GM21825 (cell line): Measurements from ENCODE around the gene HOMER2.
"Not testable (repeated sequence)": the region's sequence is repeated elsewhere in the genome, so short reads cannot be mapped to it uniquely, and the experiment has no call there.

Experiments
- ATAC-seq: cut with Tn5 transposase; IDR thresholded peaks from one replicate; pipeline ENCODE4 v1.9.1; 2021; ENCODE audit warnings: mild to moderate bottlenecking, moderate library complexity; ENCODE audit not compliant: unreplicated experiment

The HOMER2 gene

GRCh38 chr15:82966671-82967071 is 14.2 kb upstream of the HOMER2 start:
- peak; percentile 84 for ATAC-seq

DNA sequence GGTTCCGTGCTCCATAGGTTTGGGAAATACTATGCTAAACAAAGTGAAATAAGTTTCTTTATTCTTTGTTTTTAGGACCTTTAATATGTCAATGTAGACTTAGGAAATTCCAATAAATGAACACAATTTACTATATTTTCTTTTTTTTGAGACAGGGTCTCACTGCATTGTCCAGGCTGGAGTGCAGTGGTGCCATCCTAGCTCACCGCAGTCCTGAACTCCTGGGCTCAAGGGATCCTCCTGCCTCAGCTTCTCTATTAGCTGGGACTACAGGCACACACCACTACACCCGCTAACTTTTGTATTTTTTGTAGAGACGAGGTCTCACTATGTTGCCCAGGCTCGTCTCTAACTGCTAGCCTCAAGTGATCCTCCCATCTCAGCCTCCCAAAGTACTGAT is 12.4 kb upstream of the HOMER2 start:
- ATAC-seq = no peak

GRCh38 chr15:82963471-82964341 is 11.2 kb upstream of the HOMER2 start:
- no peak for ATAC-seq

- no peak for ATAC-seq
These were observed 8.2 kb upstream of the HOMER2 start for GRCh38 chr15:82960766-82961165.

DNA sequence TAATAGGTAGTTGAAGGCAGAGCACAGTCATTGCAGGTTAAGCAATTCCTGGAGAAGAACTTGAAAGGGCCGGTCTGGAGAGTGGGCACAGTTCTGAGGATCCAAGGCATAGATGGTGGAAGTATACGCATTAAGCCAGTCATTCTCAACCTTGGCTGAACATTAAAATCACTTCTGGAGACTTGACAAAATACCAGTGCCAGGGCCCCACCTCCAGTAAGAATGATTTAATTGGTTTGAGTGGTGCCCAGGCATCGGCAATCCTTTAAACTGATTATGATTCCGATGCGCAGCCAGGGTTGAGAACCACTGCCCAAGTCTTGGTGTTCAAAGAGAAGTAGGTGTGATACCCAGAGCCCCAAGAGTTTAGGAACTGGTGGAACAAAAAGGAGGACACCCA is 6.9 kb upstream of the HOMER2 start:
- no peak for ATAC-seq

DNA sequence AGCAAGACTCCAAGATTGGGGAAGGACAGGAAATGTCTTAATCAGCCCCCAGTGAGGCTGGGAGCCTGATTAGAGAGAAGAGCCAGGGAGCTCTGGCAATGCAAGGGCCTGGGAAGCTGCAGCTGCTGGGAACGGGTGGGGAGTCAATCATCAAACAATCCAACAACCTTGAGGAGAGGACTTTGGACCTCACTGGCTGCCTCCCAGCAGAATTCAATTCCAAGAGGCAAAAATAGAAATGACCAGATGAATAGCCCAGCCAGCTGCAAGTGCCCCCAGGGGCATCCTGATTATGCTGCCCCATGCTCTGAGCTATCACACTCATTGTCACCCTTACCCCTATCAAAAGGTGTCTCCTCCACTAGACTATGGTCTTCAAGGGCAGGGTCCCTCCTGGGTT is 6.1 kb upstream of the HOMER2 start:
- no peak for ATAC-seq

- no peak for ATAC-seq
These were observed 905 bp downstream of the HOMER2 start for GRCh38 chr15:82951472-82952157.

DNA sequence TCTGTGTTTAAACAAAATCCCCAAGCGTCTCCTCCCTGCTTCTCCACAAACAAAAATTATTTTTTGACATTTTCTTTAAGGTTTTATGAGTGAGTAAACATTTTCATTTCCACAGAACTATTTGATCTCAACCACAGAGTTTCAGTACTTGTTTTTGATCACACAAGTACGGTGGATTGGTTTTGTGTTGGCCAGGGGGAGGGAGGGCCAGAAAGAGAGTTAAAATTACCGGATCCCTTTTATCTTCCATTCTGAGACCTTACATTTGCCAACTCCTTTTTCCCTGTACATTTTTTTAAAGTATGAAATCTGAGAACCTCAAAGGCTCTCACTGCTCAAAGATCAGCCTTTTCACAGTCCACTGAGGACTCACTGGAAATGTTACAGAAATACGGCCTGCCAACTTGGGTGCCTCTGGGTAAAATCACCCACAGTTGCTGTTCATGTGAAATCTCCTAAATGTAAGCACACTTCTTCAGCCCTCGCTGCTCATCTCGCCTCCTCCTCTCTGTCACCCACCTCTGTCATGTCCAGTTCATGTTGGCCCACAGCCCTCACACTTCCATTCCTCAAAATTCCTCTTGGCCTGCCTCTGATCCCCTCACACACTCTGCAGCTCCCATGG is 1.7 kb downstream of the HOMER2 start:
- no peak for ATAC-seq

- ATAC-seq = no peak
These were observed 2.2 kb downstream of the HOMER2 start for GRCh38 chr15:82950295-82950694.

DNA sequence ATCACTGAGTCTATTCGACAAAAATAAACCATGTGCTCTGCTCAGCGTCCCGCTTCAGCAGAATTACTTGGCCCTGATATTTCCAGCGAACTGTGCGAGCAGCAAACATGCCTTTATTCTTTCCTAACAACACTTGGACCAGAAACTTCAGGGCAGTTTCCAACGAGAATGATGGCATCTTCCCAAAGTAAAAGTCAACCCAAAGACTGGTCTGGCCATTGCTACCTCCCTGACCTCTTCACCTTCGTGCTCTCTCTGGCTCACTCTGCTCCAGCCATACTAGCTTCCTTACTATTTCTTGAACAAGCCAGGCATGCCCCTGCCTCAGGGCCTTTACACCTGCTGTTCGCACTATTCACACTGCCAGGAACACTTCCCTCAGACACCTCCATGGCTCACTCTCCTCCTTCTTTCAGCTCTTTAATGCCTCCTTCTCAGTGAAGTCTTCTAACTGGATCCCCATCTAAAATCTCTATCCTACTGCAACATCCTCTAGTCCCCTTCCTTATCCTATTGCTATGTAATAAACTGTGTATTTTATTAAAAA is 6.3 kb downstream of the HOMER2 start:
- no peak for ATAC-seq

DNA sequence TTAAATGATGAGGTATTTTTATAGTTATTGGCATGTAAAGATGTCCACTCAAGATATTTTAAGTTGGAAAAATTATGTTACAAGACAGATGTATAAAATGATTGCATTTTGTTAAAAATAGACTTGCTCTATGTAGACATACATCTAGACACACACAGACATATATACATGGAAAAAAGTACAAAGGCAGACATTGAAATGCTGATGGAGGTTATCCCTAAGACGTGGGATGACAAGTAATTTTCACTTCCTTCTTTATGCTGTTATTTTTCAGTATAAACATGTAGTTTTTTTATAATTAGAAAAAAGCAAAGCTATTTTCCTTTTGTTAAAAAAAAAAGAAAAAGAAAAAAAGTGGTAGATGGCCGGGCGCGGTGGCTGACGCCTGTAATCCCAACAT is 7.2 kb downstream of the HOMER2 start:
- ATAC-seq = no peak

- no peak for ATAC-seq
These were observed 7.7 kb downstream of the HOMER2 start for GRCh38 chr15:82944821-82945220.

GRCh38 chr15:82944056-82944455 is 8.5 kb downstream of the HOMER2 start:
- ATAC-seq = no peak

DNA sequence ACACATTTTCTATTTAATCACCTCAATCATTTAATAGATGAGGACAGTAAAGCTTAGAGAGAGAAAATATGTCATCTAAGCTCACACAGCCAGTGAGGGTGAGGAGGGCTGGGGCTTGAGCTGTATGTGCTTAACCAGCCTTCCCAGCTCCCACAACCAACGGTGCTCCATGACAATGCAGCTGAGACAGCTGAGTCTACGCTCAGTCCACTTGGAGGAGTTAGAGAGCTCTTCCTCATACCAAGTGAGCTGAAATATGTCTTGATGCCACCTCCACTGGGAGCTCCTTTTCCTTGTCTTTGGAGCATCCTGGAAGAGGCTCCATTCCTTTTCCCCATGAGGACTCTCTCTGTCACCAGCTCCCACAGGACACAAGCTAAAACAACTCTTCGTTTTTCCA is 9.3 kb downstream of the HOMER2 start:
- no peak for ATAC-seq

DNA sequence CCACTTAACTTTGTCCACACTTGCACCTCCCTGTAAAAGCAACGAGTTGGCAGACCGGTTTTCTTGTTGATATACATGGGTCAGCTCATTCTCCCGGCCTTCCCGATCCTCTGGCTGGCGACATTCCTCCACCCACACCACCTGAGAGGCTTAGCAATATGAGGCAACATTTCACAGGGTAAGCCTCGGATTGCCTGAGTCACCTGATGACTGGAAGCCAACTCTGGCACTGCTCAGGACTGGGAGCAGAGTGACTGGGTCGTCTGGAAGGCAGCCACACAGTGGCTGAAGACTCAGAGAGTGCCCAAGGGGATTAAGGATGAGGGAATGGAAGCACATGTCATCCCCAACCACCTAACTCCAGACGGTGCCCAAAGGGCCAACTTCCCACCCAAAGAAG is 9.8 kb downstream of the HOMER2 start:
- ATAC-seq = no peak

DNA sequence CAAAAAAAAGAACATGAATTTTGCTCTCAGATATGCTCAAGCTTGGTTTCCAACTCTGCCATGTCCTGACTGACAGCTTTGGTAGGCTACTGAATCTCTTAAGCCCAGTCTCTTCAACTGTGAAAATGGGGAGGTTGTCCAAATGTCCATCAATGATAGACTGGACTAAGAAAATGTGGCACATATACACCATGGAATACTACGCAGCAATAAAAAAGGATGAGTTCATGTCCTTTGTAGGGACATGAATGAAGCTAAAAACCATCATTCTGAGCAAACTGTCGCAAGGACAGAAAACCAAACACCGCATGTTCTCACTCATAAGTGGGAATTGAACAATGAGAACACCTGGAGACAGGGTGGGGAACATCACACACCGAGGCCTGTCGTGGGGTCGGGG is 12.8 kb downstream of the HOMER2 start:
- not testable (repeated sequence) for ATAC-seq

DNA sequence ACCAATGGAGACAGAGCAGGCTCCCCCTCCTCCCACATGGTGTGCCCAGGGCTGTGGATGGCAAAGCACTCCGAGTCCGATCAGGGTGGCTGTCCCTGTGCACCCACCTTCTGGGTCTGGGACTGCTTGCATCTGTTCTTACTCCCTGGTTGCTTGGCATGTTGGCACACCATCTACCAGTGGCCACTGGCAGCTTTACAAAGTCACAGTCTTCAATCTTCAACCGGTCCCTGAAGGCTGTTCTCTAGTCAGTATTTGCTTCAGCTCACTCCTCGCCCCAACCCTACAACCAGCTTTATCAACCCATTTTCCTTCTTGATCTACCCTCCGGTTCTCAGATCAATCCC is 14.8 kb downstream of the HOMER2 start:
- ATAC-seq = no peak

DNA sequence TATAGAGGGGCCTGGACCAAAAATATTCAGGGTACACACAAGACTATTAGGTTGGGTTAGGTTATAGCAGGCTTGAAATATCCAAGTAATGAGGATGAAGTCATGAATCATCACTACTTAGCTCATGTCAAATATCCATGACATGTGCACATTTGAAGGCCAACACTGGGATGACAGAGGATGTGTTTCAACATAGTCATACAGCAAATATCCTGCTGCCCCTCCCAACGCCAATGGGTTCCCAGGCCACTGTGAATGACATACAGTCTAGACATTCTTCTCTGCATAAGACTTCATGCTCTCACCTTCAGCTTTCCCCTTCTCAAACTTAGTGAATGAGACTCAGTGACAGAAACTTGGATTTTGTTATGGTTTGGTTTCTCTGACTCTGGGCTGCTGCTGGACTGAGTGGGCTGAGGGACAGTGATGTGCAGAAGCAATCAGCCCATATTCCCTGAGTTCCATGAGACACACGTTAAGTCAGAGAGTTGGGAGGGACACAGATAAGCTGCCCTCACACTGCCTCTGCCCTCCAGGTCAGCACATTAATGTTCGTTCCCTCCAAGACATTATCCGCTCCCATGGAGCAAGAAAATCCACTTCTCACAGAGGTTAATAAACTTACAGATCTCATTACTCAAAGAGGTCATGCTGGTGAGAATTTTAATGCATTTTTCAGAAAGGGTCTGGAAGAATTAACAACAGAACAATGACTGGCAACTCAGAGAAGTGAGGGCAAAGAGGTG is 15.4 kb downstream of the HOMER2 start:
- ATAC-seq = no peak

- no peak for ATAC-seq
These were observed 17.1 kb downstream of the HOMER2 start for GRCh38 chr15:82935382-82935781.

DNA sequence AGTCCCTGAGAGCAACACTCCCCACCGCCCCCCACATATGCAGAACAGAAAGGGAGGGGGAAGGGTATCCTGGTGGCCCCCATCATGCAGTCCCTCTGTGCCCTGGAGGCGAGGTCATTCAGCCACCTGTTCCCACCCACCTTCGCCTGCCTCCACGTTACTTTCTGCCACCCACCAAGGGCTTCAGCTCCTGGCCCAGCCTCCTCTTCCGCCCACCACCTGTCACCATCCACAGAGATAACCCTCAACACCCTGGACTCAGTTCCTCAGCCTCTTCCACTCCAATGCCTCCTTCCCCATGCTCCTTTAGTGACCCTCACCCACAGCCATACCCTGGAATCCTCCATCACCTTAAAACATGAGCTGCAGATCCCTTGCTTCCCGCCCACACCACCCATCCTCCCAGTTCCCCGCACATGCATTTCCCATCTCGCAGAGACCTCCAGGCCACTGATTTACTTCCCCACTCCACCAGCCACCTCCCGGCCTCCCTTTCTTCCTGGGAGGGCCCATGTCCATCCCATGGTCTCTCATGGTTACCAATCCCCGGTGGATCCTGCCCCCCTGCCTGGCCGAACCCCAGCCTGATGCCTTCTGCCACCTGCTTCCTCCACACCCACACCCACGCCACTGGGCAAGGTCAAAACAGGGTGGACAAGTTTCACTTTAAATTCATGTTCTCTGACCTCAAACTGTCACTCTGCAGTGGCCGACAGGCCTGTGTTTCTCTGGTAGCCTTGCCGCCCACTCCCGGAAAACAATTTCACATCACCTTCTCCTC is 18.2 kb downstream of the HOMER2 start:
- no peak for ATAC-seq
